K562 (cell line): ENCODE results near the gene CAPS. TPM values are rescaled to one million over a fixed set of nuclear protein-coding genes. Genes with fewer than 3 reads are reported as not detected.

Source experiments
- ATAC-seq: fragments of 200-7000 bp; cut with Tn5 transposase; 3 replicates; pipeline ENCODE4 v1.9.1; 2020; ENCODE audit warnings: moderate library complexity
- BruUV-seq: library from RNA; stranded (reverse); fragments of 400-500 nt; replicated peaks from 2 replicates; lab custom pipeline; 2021; lab: Mats Ljungman, UMichigan
- CTCF ChIA-PET: fragments of 300-600 bp; formaldehyde crosslinking; extraction: SDS; loops from one replicate; lab custom pipeline; 2021; ENCODE audit warnings: low intra/inter-chr PET ratio; lab: Yijun Ruan, JAX
- POLR2A ChIA-PET: fragments of 300-600, 350-650 bp; sonication (Branson Sonifier 250); formaldehyde crosslinking; extraction: SDS; loops from one replicate; lab custom pipeline; 2021; ENCODE audit warnings: antibody characterized with exemption, inconsistent platforms; lab: Yijun Ruan, JAX
- DNase-seq, 4 experiments: peaks; one replicate each; pipeline versions ENCODE4 v3.0.0 to v3.0.0-alpha.2; 2011 to 2018; ENCODE audit warnings: low spot score in 3 of 4, mixed read lengths in 3 of 4; ENCODE audit errors: extremely low read depth in 1 of 4
- FAIRE-seq: peaks from 2 replicates; lab custom pipeline; 2011; peaks lifted over from hg19 to GRCh38; lab: Jason Lieb, UNC
- H2AFZ ChIP-seq: 2 replicates; pipeline ENCODE4 v1.6.0; 2011; ENCODE audit warnings: low read depth, low read length, control low read depth, inconsistent platforms
- H3K27ac ChIP-seq: fragments of 200-600 bp; 3 replicates; pipeline ENCODE4 v1.8.0; 2011; ENCODE audit warnings: low read depth, mild to moderate bottlenecking, control low read depth, inconsistent platforms, low read length, moderate library complexity, mixed read lengths; ENCODE audit errors: extremely low read depth
- H3K27me3 ChIP-seq, 2 experiments: fragments of 300-600 bp in 1 of 2; 2 replicates in 1 of 2; 3 replicates in 1 of 2; pipeline versions ENCODE4 v1.6.0 to v1.8.0; 2011; ENCODE audit warnings: inconsistent platforms in 2 of 2, low read length in 2 of 2, mild to moderate bottlenecking in 1 of 2, mixed read lengths in 1 of 2, moderate library complexity in 1 of 2; ENCODE audit not compliant: control insufficient read depth in 2 of 2, insufficient read depth in 2 of 2
- H3K36me3 ChIP-seq: fragments of 300-600 bp; 3 replicates; pipeline ENCODE4 v1.8.0; 2011; ENCODE audit warnings: mild to moderate bottlenecking, low read length, inconsistent platforms; ENCODE audit not compliant: control insufficient read depth, insufficient read depth
- H3K4me1 ChIP-seq, 2 experiments: fragments of 200-600 bp in 1 of 2; replicated peaks in 1 of 2; 2 replicates in 1 of 2; 3 replicates in 1 of 2; pipeline versions ENCODE4 v1.5.1 to v1.8.0; 2011; ENCODE audit warnings: inconsistent platforms in 2 of 2, low read length in 2 of 2, mild to moderate bottlenecking in 1 of 2, mixed read lengths in 1 of 2, moderate library complexity in 1 of 2; ENCODE audit not compliant: control insufficient read depth in 2 of 2, insufficient read depth in 2 of 2
- H3K4me2 ChIP-seq: 2 replicates; pipeline ENCODE4 v1.6.1; 2011; ENCODE audit warnings: low read length, control low read depth, inconsistent platforms, mixed read lengths; ENCODE audit not compliant: insufficient read depth
- H3K4me3 ChIP-seq: fragments of 200-600 bp; sonication (generic), shearing (Covaris generic); 2 replicates; pipeline ENCODE4 v1.5.1; 2016; ENCODE audit warnings: control low read depth, inconsistent platforms
- H3K79me2 ChIP-seq: fragments of 200-600 bp; 3 replicates; pipeline ENCODE4 v1.8.0; 2011; ENCODE audit warnings: low read length, inconsistent platforms; ENCODE audit not compliant: control insufficient read depth, insufficient read depth
- H3K9ac ChIP-seq, 2 experiments: 2 replicates each; pipeline versions ENCODE4 v1.6.0 to v1.6.1; 2011; ENCODE audit warnings: low read depth in 2 of 2, low read length in 2 of 2, control low read depth in 1 of 2, inconsistent platforms in 1 of 2, mild to moderate bottlenecking in 1 of 2, mixed read lengths in 1 of 2; ENCODE audit not compliant: insufficient read depth in 1 of 2
- H3K9me1 ChIP-seq: one replicate; pipeline ENCODE4 v1.6.0; 2011; ENCODE audit warnings: inconsistent platforms, mild to moderate bottlenecking, low read length, moderate library complexity; ENCODE audit not compliant: control insufficient read depth, insufficient read depth
- H3K9me3 ChIP-seq: replicated peaks from 2 replicates; pipeline ENCODE4 v1.5.1; 2011; ENCODE audit warnings: low read depth, low read length, inconsistent platforms; ENCODE audit not compliant: control insufficient read depth, insufficient read depth
- H4K20me1 ChIP-seq: replicated peaks from 2 replicates; pipeline ENCODE4 v1.6.1; 2011; ENCODE audit warnings: low read length, inconsistent platforms, mixed read lengths; ENCODE audit not compliant: control insufficient read depth, insufficient read depth
- ATF6 ChIP-seq: sonication (generic); formaldehyde crosslinking; IDR thresholded peaks from 2 replicates; pipeline ENCODE4 v1.4.0; 2020; ENCODE audit warnings: mild to moderate bottlenecking, missing genetic modification reagents
- HDAC2 ChIP-seq: fragments of 450-650 bp; IDR thresholded peaks from 2 replicates; pipeline ENCODE4 v1.6.1; 2016; ENCODE audit warnings: mild to moderate bottlenecking
- KDM1A ChIP-seq, 2 experiments: fragments of 450-650 bp; IDR thresholded peaks; 2 replicates each; pipeline ENCODE4 v1.6.1; 2016; ENCODE audit warnings: mild to moderate bottlenecking in 2 of 2
- RCOR1 ChIP-seq, 2 experiments: IDR thresholded peaks; 2 replicates each; pipeline ENCODE4 v1.6.1; 2012; ENCODE audit warnings: low read depth in 2 of 2, low read length in 2 of 2, borderline replicate concordance in 1 of 2, improper control_type of control experiment in 1 of 2
- ZNF253 ChIP-seq: fragments of 250-450 bp; sonication (Bioruptor Pico); conservative IDR thresholded peaks from 2 replicates; pipeline ENCODE4 v1.6.1; 2021; ENCODE audit warnings: mild to moderate bottlenecking
- WGBS: fragments of 100-300 bp; shearing (Covaris generic); methylation state at CpG from one replicate; pipeline ENCODE4 v1.1.6; 2016; ENCODE audit warnings: low coverage, mixed read lengths; ENCODE audit not compliant: insufficient coverage; ENCODE audit errors: missing lambda C conversion rate; 5-methylcytosine and 5-hydroxymethylcytosine counted together
- in situ Hi-C: fragments of 300-500 bp; cut with MboI; formaldehyde crosslinking; loops from 4 replicates; pipeline ENCODE4 v1.15.0; 2018; ENCODE audit warnings: inconsistent platforms, mixed read lengths
- intact Hi-C: fragments of 100-400 bp; cut with micrococcal nuclease; formaldehyde crosslinking; loops from 2 replicates; pipeline ENCODE4 v1.14.2; 2022
- polyA plus RNA-seq, 8 experiments: library from polyadenylated mRNA; depleted of rRNA in 4 of 8; stranded (reverse) in 5 of 8; unstranded in 3 of 8; fragments of >200 nt; fragmentation: Nextera tagmentation in 2 of 8; fragmentation: Illumina TruSeq in 1 of 8; extraction: Ambion mirVana in 2 of 8; extraction: Trizol in 1 of 8; gene quantifications; 2 replicates each; pipeline versions ENCODE4 v1.2.1 to v1.2.3, GENCODE V29; 2011 to 2014; ENCODE audit warnings: inconsistent platforms in 1 of 8, missing spikeins in 1 of 8
- total RNA-seq, 7 experiments: library from RNA; depleted of rRNA in 6 of 7; stranded (reverse); fragments of >200 nt in 6 of 7; fragmentation: Illumina TruSeq in 2 of 7; extraction: Trizol in 2 of 7; gene quantifications; 2 replicates each; pipeline versions ENCODE4 v1.2.1 to v1.2.3, GENCODE V29; 2011 to 2021; ENCODE audit warnings: low replicate concordance in 1 of 7

Gene CAPS
- total and polyA plus RNA-seq, 9 of the 15 experiments (the other 6 are each of a cell fraction or from before 2014, with no cell fraction given), result 0.15 to 4.0 (median 0.91) TPM

DNA sequence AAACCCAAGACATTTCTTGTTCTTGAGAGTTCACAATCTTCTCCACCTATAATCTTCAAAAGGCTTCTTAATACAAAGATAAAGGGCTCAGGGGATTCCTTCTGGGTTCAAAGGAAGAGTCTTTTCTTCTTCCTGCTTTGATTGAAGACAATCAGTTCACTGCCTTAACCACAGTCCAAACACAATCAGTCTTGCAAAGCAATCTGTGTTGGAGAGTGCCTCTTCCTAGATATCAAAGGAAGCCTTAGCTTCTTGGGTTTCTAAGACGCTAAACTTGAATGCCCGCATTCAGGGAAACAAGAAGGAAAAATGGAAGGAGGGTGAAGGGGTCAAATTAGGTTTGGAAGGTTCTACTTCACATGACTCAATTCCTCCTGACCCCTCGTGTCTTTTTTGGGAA is 36.7 kb downstream of the CAPS start:
- H4K20me1 ChIP-seq, result peaks cover 13% of the 10 kb centered on the region; the same call in 1 of the 2 replicates
- H3K27ac ChIP-seq, result no peak overlapping the region
- WGBS, result 89% methylated on average over 3 of the region's 3 CpGs
- POLR2A ChIA-PET, result no interaction called here
- peaks cover 6% of the 10 kb centered on the region for H3K9me1 ChIP-seq
- peaks cover 60% of the 10 kb centered on the region for H3K36me3 ChIP-seq
- intact Hi-C loops, result no loop called here
- H2AFZ ChIP-seq, result no peak overlapping the region
- no peaks in the 10 kb centered on the region for H3K9me3 ChIP-seq
- BruUV-seq, result no TSS peak
- no peak overlapping the region for H3K9ac ChIP-seq
- peak; percentile 87 to 89 for TF ChIP-seq KDM1A (IDR thresholded peaks at IDR 0.05)
- peak; percentile 65 for TF ChIP-seq HDAC2
- no peak for TF ChIP-seq ATF6 (CRISPR knock-in tag)
- TF ChIP-seq RCOR1 (IDR thresholded peaks at IDR 0.05; ENCODE audit: borderline replicate concordance in 1 of 2, low read depth in 2 of 2, low read length in 2 of 2), result peak; percentile 42 to 60; a peak in 1 of 4 replicates
- TF ChIP-seq ZNF253, result no peak
- TF ChIP-seq, all 486 proteins: peak for 3
- H3K27me3 ChIP-seq, result no peaks in the 10 kb centered on the region
- peaks cover 30 to 33% of the 10 kb centered on the region in 2 experiments for H3K4me1 ChIP-seq
- peaks cover 92% of the 10 kb centered on the region for H3K79me2 ChIP-seq
- no peak for FAIRE-seq
- H3K4me3 ChIP-seq, result no peak overlapping the region
- in situ Hi-C loops, result no loop called here
- no peak overlapping the region for H3K4me2 ChIP-seq
- no peak for DNase-seq
- CTCF ChIA-PET, result interaction anchor here (0.7 kb wide), 1 partner anchor 146 kb away, joined by 3 read pairs; no protein-coding TSS in a partner anchor
- no peak for ATAC-seq
